CD14-positive monocyte (primary cell): Measurements from ENCODE around the gene KRAS. TPM values are rescaled to one million over a fixed set of nuclear protein-coding genes. Genes with fewer than 3 reads are reported as not detected.
A peak's percentile ranks its signal among the peaks of the same experiment; 100 is the strongest.

Experiments used
- DNase-seq, 3 donors: peaks; one replicate each; pipeline ENCODE4 v3.0.0-alpha.2; 2011 to 2022
- H2AFZ ChIP-seq: 2 replicates; pipeline ENCODE4 v1.6.0; 2012; ENCODE audit warnings: mild to moderate bottlenecking, low read depth, low read length, inconsistent platforms; ENCODE audit not compliant: insufficient read depth, poor library complexity, severe bottlenecking
- H3K27ac ChIP-seq, 2 donors: 1 replicate in 1 of 2; 2 replicates in 1 of 2; pipeline ENCODE4 v1.5.1; 2012 to 2013; ENCODE audit warnings: low read length in 2 of 2, control low read depth in 1 of 2, inconsistent platforms in 1 of 2, low read depth in 1 of 2, mild to moderate bottlenecking in 1 of 2
- H3K27me3 ChIP-seq, 2 donors: one replicate each; pipeline versions ENCODE4 v1.6.0 to v1.6.1; 2011 to 2013; ENCODE audit warnings: low read length in 2 of 2; ENCODE audit not compliant: control insufficient read depth in 2 of 2, insufficient read depth in 2 of 2
- H3K36me3 ChIP-seq, 2 donors: replicated peaks in 1 of 2; 1 replicate in 1 of 2; 2 replicates in 1 of 2; pipeline versions ENCODE4 v1.5.1 to v1.6.1; 2012 to 2013; ENCODE audit warnings: low read length in 2 of 2, control low read depth in 1 of 2, inconsistent platforms in 1 of 2, mild to moderate bottlenecking in 1 of 2; ENCODE audit not compliant: insufficient read depth in 2 of 2, control insufficient read depth in 1 of 2
- H3K4me1 ChIP-seq, 2 donors: 1 replicate in 1 of 2; 2 replicates in 1 of 2; pipeline versions ENCODE4 v1.5.1 to v1.6.1; 2012 to 2013; ENCODE audit warnings: low read length in 2 of 2, control low read depth in 1 of 2, inconsistent platforms in 1 of 2, mild to moderate bottlenecking in 1 of 2, moderate library complexity in 1 of 2; ENCODE audit not compliant: insufficient read depth in 2 of 2, control insufficient read depth in 1 of 2
- H3K4me2 ChIP-seq: replicated peaks from 2 replicates; pipeline ENCODE3; 2012; ENCODE audit warnings: low read length, moderate library complexity, mild to moderate bottlenecking; ENCODE audit not compliant: poor library complexity, severe bottlenecking; ENCODE audit errors: extremely low read depth
- H3K4me3 ChIP-seq, 3 experiments: fragments of 200-600 bp in 1 of 3; sonication (generic) in 1 of 3; replicated peaks in 1 of 3; 1 replicate in 2 of 3; 2 replicates in 1 of 3; pipeline ENCODE4 v1.5.1; 2011 to 2013; ENCODE audit warnings: low read length in 3 of 3, mild to moderate bottlenecking in 3 of 3, control low read depth in 2 of 3, low read depth in 2 of 3, inconsistent platforms in 1 of 3, moderate library complexity in 1 of 3
- H3K79me2 ChIP-seq: 2 replicates; pipeline ENCODE4 v1.6.0; 2012; ENCODE audit warnings: mild to moderate bottlenecking, control low read depth, inconsistent platforms, low read length, moderate library complexity; ENCODE audit not compliant: insufficient read depth
- H3K9ac ChIP-seq: 2 replicates; pipeline ENCODE4 v1.6.0; 2017; ENCODE audit warnings: low read length, mild to moderate bottlenecking; ENCODE audit not compliant: insufficient read depth, poor library complexity, severe bottlenecking
- H3K9me3 ChIP-seq, 2 donors: replicated peaks in 1 of 2; 1 replicate in 1 of 2; 2 replicates in 1 of 2; pipeline versions ENCODE4 v1.5.1 to v1.6.1; 2012 to 2013; ENCODE audit warnings: low read length in 2 of 2, control low read depth in 1 of 2; ENCODE audit not compliant: control insufficient read depth in 1 of 2, insufficient read depth in 1 of 2
- H4K20me1 ChIP-seq: 2 replicates; pipeline ENCODE4 v1.6.0; 2012; ENCODE audit warnings: mild to moderate bottlenecking, low read length, control low read depth, moderate library complexity; ENCODE audit not compliant: insufficient read depth
- H3K27ac Mint-ChIP-seq, 7 donors: one replicate each; pipeline ENCODE4 v1.8.0; 2020; ENCODE audit warnings: mild to moderate bottlenecking in 7 of 7, mixed read lengths in 7 of 7, moderate library complexity in 6 of 7, inconsistent platforms in 2 of 7
- H3K27me3 Mint-ChIP-seq, 3 donors: one replicate each; pipeline ENCODE4 v1.8.0; 2021 to 2022; ENCODE audit warnings: low read depth in 3 of 3, mild to moderate bottlenecking in 3 of 3, mixed read lengths in 3 of 3, moderate library complexity in 3 of 3, inconsistent platforms in 1 of 3
- H3K36me3 Mint-ChIP-seq, 2 donors: one replicate each; pipeline ENCODE4 v1.8.0; 2020; ENCODE audit warnings: mixed read lengths in 2 of 2, inconsistent platforms in 1 of 2, mild to moderate bottlenecking in 1 of 2
- H3K4me1 Mint-ChIP-seq: one replicate; pipeline ENCODE4 v1.8.0; 2020; ENCODE audit warnings: mild to moderate bottlenecking, mixed read lengths
- H3K4me3 Mint-ChIP-seq, 2 donors: one replicate each; pipeline ENCODE4 v1.8.0; 2020; ENCODE audit warnings: mild to moderate bottlenecking in 2 of 2, mixed read lengths in 2 of 2, moderate library complexity in 1 of 2
- H3K9me3 Mint-ChIP-seq, 7 donors: one replicate each; pipeline ENCODE4 v1.8.0; 2020 to 2022; ENCODE audit warnings: mixed read lengths in 7 of 7, mild to moderate bottlenecking in 6 of 7, moderate library complexity in 6 of 7, inconsistent platforms in 2 of 7
- CTCF ChIP-seq: fragments of 200-600 bp; IDR thresholded peaks from one replicate; pipeline ENCODE4 v1.8.0; 2022; ENCODE audit warnings: antibody characterized with exemption, mild to moderate bottlenecking
- WGBS: methylation state at CpG from one replicate; pipeline ENCODE4 v1.1.5; 2013; ENCODE audit warnings: missing lambda C conversion rate; ENCODE audit not compliant: insufficient coverage; 5-methylcytosine and 5-hydroxymethylcytosine counted together
- intact Hi-C, 2 donors: fragments of 100-400 bp; cut with micrococcal nuclease; formaldehyde crosslinking; loops; one replicate each; pipeline versions ENCODE4 v1.15.0 to v1.15.1; 2023
- polyA plus RNA-seq, 3 donors: library from polyadenylated mRNA; depleted of rRNA in 1 of 3; unstranded in 2 of 3; stranded (reverse) in 1 of 3; fragments of 300-500 nt in 2 of 3; fragments of >200 nt in 1 of 3; fragmentation: Illumina TruSeq in 2 of 3; gene quantifications; 1 replicate in 2 of 3; 2 replicates in 1 of 3; pipeline ENCODE4 v1.2.3, GENCODE V29; 2012 to 2021

Gene KRAS
- polyA plus RNA-seq, 3 donors = 12.1 to 37.4 (median 33.0) TPM

- H3K27me3 Mint-ChIP-seq = no peaks in the 10 kb centered on the region
- no peaks in the 10 kb centered on the region for H3K79me2 ChIP-seq
- peaks cover 30 to 49% of the 10 kb centered on the region in 2 donors for H3K36me3 Mint-ChIP-seq
- 85% methylated on average over 2 of the region's 2 CpGs for WGBS
- no peak overlapping the region for H3K27ac ChIP-seq
- TF ChIP-seq CTCF = no peak
- no peak overlapping the region for H3K9ac ChIP-seq
- no peak overlapping the region for H3K4me2 ChIP-seq
- no peaks in the 10 kb centered on the region for H3K9me3 ChIP-seq
- peaks cover 6% of the 10 kb centered on the region for H3K4me1 Mint-ChIP-seq
- H3K4me3 ChIP-seq = no peak overlapping the region
- intact Hi-C loops = no loop called here
- H3K27me3 ChIP-seq = no peaks in the 10 kb centered on the region
- peaks cover 0 to 3% of the 10 kb centered on the region in 2 donors for H3K4me1 ChIP-seq
- H3K36me3 ChIP-seq = peaks cover 16 to 50% of the 10 kb centered on the region in 2 donors
- no peaks in the 10 kb centered on the region for H3K9me3 Mint-ChIP-seq
- H2AFZ ChIP-seq = no peak overlapping the region
- H3K27ac Mint-ChIP-seq = peak overlapping the region in 2 of 7 donors; percentile 37 to 76
- no peak overlapping the region for H3K4me3 Mint-ChIP-seq
- DNase-seq = no peak
- H4K20me1 ChIP-seq = peaks cover 13% of the 10 kb centered on the region
These were observed 48.6 kb downstream of the KRAS start for GRCh38 chr12:25202137-25202536.

GRCh38 chr12:25200703-25201102 is 50.0 kb downstream of the KRAS start:
- Histone ChIP-seq H3K9me3 (no peaks in the 10 kb centered on the region), H3K4me2 (no peak overlapping the region), H3K4me1 (peaks cover 4 to 7% of the 10 kb centered on the region in 2 donors), H4K20me1 (peaks cover 13% of the 10 kb centered on the region), H3K4me3 (no peak overlapping the region), H3K9ac (no peak overlapping the region), H3K27ac (no peak overlapping the region), H2AFZ (no peak overlapping the region), H3K79me2 (no peaks in the 10 kb centered on the region), H3K27me3 (no peaks in the 10 kb centered on the region), H3K36me3 (peaks cover 10 to 36% of the 10 kb centered on the region in 2 donors)
- H3K27me3 Mint-ChIP-seq = no peaks in the 10 kb centered on the region
- intact Hi-C loops = no loop called here
- H3K4me1 Mint-ChIP-seq = peaks cover 13% of the 10 kb centered on the region
- no peak for DNase-seq
- H3K36me3 Mint-ChIP-seq = peaks cover 20 to 37% of the 10 kb centered on the region in 2 donors
- WGBS = 100% methylated on average over 1 of the region's 1 CpG
- H3K9me3 Mint-ChIP-seq = no peaks in the 10 kb centered on the region
- H3K27ac Mint-ChIP-seq = no peak overlapping the region
- TF ChIP-seq CTCF = no peak
- H3K4me3 Mint-ChIP-seq = no peak overlapping the region
